Duodenal mucosa (tissue), 2 donors: ENCODE measurements around the gene PODXL2.
"Not testable (repeated sequence)": the region's sequence is repeated elsewhere in the genome, so short reads cannot be mapped to it uniquely, and the experiment has no call there.

Experiments
- H3K27ac ChIP-seq: one replicate; pipeline ENCODE4 v1.7.0; 2013; ENCODE audit warnings: low read depth, low read length
- H3K27me3 ChIP-seq, 2 donors: one replicate each; pipeline ENCODE4 v1.7.0; 2013; ENCODE audit warnings: low read length in 2 of 2, control low read depth in 1 of 2; ENCODE audit not compliant: insufficient read depth in 2 of 2, control insufficient read depth in 1 of 2
- H3K36me3 ChIP-seq, 2 donors: one replicate each; pipeline ENCODE4 v1.7.0; 2013; ENCODE audit warnings: low read length in 2 of 2, control low read depth in 1 of 2; ENCODE audit not compliant: insufficient read depth in 2 of 2, control insufficient read depth in 1 of 2
- H3K4me1 ChIP-seq, 2 donors: one replicate each; pipeline ENCODE4 v1.7.0; 2013; ENCODE audit warnings: low read length in 2 of 2, control low read depth in 1 of 2; ENCODE audit not compliant: insufficient read depth in 2 of 2, control insufficient read depth in 1 of 2
- H3K4me3 ChIP-seq, 2 donors: one replicate each; pipeline ENCODE4 v1.7.0; 2013; ENCODE audit warnings: low read length in 2 of 2, low read depth in 1 of 2
- H3K9ac ChIP-seq, 2 donors: one replicate each; pipeline ENCODE4 v1.7.0; 2013; ENCODE audit warnings: low read length in 2 of 2, low read depth in 1 of 2
- H3K9me3 ChIP-seq, 2 donors: one replicate each; pipeline ENCODE4 v1.7.0; 2013; ENCODE audit warnings: low read length in 2 of 2, control low read depth in 1 of 2; ENCODE audit not compliant: control insufficient read depth in 1 of 2

PODXL2 gene

DNA sequence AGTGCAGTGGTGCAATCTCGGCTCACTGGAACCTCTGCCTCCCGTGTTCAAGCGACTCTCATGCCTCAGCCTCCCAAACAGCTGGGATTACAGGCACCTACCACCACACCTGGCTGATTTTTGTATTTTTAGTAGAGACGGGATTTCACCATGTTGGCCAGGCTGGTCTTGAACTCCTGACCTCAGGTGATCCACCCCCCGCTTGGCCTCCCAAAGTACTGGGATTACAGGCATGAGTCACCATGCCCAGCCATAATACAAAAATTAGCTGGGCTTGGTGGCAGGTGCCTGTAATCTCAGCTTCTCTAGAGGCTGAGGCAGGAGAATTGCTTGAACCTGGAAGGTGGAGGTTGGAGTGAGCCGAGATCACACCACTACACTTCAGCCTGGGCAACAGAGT lies 26.0 kb downstream of the PODXL2 start:
- H3K36me3 ChIP-seq, H3K9ac ChIP-seq, H3K27ac ChIP-seq, H3K27me3 ChIP-seq, H3K4me3 ChIP-seq, H3K9me3 ChIP-seq, H3K4me1 ChIP-seq: not testable (repeated sequence)

DNA sequence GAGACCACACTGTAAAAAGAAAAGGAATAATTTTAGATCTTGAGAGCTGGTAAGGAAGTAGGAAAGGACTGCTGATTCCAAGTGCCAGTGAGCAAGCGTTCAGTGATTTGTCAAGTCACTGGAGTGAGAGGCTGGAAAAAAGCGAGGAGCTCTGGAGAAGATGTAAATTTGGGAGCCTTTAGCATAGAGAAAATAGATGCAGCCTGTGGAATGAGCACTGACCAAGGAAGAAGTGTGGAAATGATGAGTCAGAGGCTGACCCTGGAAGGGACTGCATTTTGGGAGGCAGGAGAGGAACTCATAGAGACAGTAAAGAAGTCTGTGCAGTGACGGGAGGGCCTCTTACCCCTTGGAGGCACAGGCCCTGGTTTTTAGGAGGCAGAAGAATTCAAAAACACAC lies 26.7 kb downstream of the PODXL2 start:
- no peak overlapping the region for H3K27ac ChIP-seq
- H3K4me1 ChIP-seq = no peaks in the 10 kb centered on the region
- no peaks in the 10 kb centered on the region for H3K36me3 ChIP-seq
- no peak overlapping the region for H3K9ac ChIP-seq
- H3K4me3 ChIP-seq = no peak overlapping the region
- no peaks in the 10 kb centered on the region for H3K9me3 ChIP-seq
- H3K27me3 ChIP-seq = no peaks in the 10 kb centered on the region

DNA sequence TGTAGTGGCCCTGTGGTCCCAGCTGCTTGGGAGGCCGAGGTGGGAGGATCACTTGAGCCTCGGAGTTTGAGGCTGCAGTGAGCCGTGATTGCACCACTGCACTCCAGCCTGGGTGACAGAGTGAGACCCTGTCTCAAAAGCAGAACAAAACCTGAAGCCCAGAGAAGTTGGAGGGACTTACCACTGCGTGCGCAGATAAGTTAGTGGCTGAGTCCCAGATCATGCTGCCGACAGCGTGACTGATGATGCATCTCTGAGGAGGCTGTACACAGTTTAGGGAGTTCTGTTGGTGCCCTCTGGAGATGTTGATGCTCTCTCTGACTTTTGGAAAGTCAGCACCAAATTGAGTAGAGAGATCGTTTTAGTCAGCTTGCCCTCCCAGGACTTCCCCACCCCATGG lies 27.9 kb downstream of the PODXL2 start:
- no peaks in the 10 kb centered on the region for H3K9me3 ChIP-seq
- no peak overlapping the region for H3K4me3 ChIP-seq
- H3K4me1 ChIP-seq = no peaks in the 10 kb centered on the region
- no peaks in the 10 kb centered on the region for H3K27me3 ChIP-seq
- no peaks in the 10 kb centered on the region for H3K36me3 ChIP-seq
- no peak overlapping the region for H3K9ac ChIP-seq
- H3K27ac ChIP-seq = no peak overlapping the region

DNA sequence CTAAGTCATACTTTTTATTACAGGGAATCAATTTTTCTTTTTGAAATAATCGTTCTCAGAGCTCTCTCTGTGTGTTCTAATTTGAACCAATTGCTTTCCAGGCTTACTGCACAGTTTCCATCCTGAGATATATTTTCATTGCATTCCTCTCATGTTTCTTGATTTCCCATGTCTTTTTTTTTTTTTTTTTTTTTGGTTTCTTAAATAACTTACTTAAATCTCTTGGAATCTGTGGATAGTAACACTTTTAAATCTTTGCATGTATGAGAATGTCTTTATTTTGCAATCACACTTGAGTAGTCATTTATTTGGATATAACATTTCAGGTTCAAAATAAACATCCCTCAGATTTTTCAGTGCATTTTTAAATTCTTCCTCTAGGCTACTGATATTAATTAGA lies 29.2 kb downstream of the PODXL2 start:
- Histone ChIP-seq H3K4me3 (no peak overlapping the region), H3K4me1 (no peaks in the 10 kb centered on the region), H3K27me3 (no peaks in the 10 kb centered on the region), H3K27ac (no peak overlapping the region), H3K9ac (no peak overlapping the region), H3K9me3 (no peaks in the 10 kb centered on the region), H3K36me3 (no peaks in the 10 kb centered on the region)

DNA sequence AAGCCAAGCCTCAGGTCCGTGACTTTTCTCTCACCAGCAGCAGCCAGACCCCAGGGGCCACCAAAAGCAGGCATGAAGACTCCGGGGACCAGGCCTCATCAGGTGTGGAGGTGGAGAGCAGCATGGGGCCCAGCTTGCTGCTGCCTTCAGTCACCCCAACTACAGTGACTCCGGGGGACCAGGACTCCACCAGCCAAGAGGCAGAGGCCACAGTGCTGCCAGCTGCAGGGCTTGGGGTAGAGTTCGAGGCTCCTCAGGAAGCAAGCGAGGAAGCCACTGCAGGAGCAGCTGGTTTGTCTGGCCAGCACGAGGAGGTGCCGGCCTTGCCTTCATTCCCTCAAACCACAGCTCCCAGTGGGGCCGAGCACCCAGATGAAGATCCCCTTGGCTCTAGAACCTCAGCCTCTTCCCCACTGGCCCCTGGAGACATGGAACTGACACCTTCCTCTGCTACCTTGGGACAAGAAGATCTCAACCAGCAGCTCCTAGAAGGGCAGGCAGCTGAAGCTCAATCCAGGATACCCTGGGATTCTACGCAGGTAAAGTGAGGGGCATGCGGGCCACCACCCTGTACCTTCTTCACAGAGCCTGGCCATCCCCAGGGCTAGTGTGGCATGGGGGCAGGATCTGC lies 31.8 kb downstream of the PODXL2 start:
- Histone ChIP-seq H3K27ac (no peak overlapping the region), H3K4me3 (no peak overlapping the region), H3K9ac (no peak overlapping the region), H3K36me3 (no peaks in the 10 kb centered on the region), H3K4me1 (no peaks in the 10 kb centered on the region), H3K27me3 (no peaks in the 10 kb centered on the region), H3K9me3 (no peaks in the 10 kb centered on the region)

DNA sequence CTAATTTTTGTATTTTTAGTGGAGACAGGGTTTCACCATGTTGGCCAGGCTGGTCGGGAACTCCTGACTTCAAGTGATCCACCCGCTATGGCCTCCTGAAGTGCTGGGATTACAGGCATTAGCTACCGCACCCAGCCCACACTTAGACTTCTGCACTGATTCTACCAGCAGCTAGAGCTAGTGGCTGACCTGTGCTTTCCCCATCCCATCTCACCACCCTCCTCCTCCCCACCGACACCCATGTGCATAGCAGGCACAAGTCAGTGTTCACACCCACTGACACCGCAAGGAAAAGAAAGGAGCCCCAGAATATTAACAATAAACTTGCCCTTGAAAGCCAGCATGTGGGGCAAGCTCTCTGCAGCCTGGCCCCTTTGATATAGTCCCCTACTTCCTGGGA lies 32.6 kb downstream of the PODXL2 start:
- Histone ChIP-seq H3K9me3 (no peaks in the 10 kb centered on the region), H3K4me3 (no peak overlapping the region), H3K27ac (no peak overlapping the region), H3K4me1 (no peaks in the 10 kb centered on the region), H3K9ac (no peak overlapping the region), H3K36me3 (no peaks in the 10 kb centered on the region), H3K27me3 (no peaks in the 10 kb centered on the region)

DNA sequence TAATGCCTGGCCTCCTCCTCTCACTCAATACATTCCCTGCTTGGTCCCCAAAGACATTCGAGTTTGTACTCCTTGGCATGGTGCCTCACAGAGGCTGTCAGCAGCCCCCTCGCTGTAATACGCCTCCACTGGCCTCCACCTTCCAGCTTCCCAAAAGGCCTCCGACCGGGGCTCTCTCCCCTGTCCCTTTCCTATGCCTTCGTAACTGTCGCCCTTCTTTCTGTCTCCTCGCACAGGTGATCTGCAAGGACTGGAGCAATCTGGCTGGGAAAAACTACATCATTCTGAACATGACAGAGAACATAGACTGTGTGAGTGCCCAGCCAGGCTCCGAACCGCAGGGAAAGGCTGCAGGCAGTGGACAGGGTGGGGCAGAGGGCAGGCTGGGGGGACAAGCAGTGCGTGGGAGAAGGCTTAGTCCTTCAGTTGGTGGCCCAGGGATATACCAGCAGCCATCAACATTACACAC lies 33.0 kb downstream of the PODXL2 start:
- no peak overlapping the region for H3K27ac ChIP-seq
- H3K4me3 ChIP-seq = no peak overlapping the region
- no peak overlapping the region for H3K9ac ChIP-seq
- H3K9me3 ChIP-seq = no peaks in the 10 kb centered on the region
- H3K4me1 ChIP-seq = no peaks in the 10 kb centered on the region
- H3K27me3 ChIP-seq = no peaks in the 10 kb centered on the region
- H3K36me3 ChIP-seq = no peaks in the 10 kb centered on the region

DNA sequence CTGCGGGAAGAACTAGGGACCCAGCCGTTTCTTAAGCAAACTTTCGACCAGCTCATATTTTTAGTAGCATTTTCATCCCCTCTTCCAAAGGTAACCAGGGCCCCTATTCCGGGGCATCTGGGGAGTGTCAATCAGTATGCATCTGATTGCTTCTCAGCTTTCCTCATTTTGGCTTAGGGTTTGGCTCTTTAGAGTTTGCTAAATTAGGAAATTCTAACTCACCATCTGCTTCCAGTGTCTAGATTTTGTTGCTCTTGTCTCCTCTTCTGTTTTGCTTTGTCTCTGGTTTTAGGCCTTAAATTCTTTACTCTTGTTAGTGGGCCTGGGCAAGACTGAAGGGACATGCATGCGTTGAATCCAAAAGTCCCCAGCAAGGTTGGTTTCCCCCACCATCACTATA lies 34.2 kb downstream of the PODXL2 start:
- Histone ChIP-seq H3K36me3 (no peaks in the 10 kb centered on the region), H3K4me1 (no peaks in the 10 kb centered on the region), H3K4me3 (no peak overlapping the region), H3K27ac (no peak overlapping the region), H3K9me3 (no peaks in the 10 kb centered on the region), H3K27me3 (no peaks in the 10 kb centered on the region), H3K9ac (no peak overlapping the region)

DNA sequence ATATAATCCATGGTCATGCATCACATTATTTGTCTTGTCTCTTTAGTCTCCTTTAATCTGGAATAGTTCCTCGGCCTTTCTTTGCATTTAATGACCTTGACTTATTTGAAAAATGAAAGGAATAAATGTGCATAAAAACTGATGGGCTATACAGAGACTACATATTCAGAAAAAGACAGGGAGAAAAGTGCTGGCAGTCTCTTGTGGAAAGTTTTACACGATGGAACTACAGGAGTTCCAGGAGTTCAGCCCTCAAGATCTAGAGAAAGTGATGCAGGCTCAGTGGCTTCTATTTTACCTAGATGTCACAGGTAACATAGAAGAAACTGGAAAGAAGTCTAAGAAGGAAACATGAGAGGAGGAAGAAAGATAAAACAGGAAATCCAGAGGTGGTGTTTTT lies 36.2 kb downstream of the PODXL2 start:
- Histone ChIP-seq H3K27ac (no peak overlapping the region), H3K4me1 (no peaks in the 10 kb centered on the region), H3K9ac (no peak overlapping the region), H3K36me3 (no peaks in the 10 kb centered on the region), H3K4me3 (no peak overlapping the region), H3K27me3 (no peaks in the 10 kb centered on the region), H3K9me3 (no peaks in the 10 kb centered on the region)

DNA sequence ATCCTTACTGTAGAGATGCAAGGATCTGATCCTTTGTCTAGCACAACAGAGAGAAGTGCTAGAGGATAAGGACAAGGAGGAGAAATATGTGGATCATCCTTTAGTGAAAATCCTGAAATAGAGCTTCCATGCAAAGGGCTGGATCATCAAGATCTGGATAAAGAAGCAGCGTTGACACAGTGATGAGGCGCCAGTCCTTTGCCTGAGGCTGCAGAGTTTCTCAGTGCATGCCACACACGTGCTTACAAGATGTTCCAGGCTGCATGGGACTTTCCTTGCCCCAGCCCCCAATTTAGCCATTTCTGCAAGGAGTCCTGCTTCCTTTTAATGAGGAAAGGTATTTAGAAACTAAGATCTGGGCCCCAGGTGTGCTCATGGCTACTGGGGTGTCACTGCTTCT lies 36.6 kb downstream of the PODXL2 start:
- H3K27ac ChIP-seq = no peak overlapping the region
- H3K27me3 ChIP-seq = no peaks in the 10 kb centered on the region
- H3K4me3 ChIP-seq = no peak overlapping the region
- no peaks in the 10 kb centered on the region for H3K9me3 ChIP-seq
- no peak overlapping the region for H3K9ac ChIP-seq
- no peaks in the 10 kb centered on the region for H3K36me3 ChIP-seq
- no peaks in the 10 kb centered on the region for H3K4me1 ChIP-seq

DNA sequence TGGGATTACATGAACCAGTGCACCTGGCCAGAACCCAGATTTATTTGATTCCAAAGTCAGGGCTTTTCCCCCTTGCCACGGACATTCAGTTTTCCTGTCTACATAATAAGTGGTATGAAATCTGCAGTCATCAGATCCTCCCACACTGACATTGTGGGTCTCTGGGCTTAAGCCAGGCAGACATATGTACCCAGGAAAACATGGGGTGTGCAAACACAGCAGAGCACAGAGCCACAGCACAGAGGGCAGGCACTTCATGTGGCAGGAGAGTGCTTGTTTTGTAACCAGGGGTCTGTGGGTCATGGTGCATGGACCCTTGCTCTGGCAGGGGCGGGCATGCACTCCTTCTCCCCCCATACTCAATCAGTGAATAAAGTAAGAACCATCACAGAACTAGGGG lies 37.7 kb downstream of the PODXL2 start:
- Histone ChIP-seq H3K27ac (no peak overlapping the region), H3K9ac (no peak overlapping the region), H3K9me3 (no peaks in the 10 kb centered on the region), H3K4me1 (peaks cover 3 to 4% of the 10 kb centered on the region in 2 donors), H3K27me3 (no peaks in the 10 kb centered on the region), H3K4me3 (no peak overlapping the region), H3K36me3 (no peaks in the 10 kb centered on the region)
